ENCODE data around the gene COX19.
"Not testable (repeated sequence)": the region's sequence is repeated elsewhere in the genome, so short reads cannot be mapped to it uniquely, and the experiment has no call there.

The COX19 gene

DNA sequence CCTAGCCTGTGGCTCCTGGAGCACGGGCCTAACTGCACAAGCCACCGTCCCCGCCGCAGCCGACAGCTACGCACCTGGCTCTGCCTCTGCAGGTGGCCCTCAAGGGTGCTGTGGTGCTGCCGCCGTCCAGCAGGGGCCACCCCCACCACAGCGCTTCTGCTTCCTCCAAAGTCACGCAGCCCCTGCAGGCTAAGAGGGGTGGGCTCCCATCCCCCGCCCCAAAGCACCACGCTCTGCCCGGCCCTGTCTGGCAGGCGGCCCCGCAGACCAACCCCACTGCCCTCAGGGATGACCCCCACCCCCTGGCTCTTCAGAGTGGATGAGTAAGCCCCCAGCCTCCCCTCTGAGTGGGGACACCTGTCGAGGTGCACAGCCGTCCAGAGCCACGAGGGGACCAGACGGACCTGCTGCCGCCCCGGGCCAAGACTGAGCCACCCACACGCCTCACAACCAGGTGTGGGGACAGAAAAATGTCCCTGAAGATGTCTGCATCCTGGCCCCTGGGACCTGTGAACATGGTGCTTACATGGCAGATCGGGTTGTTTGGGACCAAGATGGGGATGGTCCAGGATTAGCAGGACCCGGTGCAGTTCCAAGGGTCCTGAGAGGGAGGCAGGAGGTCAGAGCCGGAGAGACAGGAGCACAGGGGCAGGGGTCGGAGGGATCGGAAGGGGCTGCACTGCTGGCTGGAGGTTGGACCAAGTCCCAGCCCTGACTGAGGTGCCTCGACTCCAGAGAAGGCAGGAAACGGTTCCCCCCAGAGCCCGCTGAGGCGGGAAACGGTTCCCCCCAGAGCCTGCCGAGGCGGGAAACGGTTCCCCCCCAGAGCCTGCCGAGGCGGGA, 11.9 kb downstream of the COX19 start:
- in situ Hi-C loops (cut with MboI; ENCODE audit: low sequenced_read_pairs): no loop called here

DNA sequence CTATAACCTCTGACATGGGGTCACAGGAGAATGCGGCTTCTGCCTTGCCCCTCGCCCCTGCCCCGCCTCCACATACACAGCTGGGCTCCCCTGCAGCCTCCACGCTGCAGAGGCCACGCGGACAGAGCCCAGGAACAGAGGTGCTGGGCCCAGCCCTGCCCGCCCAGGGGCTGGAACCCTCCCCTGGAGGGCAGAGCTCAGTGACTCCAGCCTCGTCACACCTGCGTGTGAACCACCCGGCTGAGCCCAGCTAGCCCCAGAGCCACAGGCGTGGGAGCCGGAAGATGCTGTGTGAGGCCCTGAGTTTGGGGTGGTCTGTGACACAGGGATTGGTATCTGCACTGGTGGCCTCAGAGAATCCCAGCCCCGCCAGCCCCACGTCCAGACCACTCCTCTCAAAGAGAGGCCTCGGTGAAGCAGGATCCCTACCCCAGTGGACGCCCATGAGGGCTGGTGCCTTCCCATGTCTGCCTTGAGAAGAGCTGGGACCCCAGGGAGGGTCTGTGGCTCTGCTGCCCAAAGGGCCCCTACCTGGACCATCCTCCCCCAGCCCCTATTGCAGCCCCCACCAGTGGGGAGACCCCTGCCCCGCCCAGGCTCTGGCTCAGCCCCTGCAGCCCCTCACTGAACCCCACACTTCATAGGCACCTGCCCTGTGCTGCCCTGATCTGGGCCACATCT, 12.8 kb downstream of the COX19 start:
- in situ Hi-C loops (cut with MboI; ENCODE audit: low sequenced_read_pairs): no loop called here

- in situ Hi-C loops (cut with MboI; ENCODE audit: low sequenced_read_pairs): no loop called here
These were observed 13.6 kb downstream of the COX19 start for GRCh38 chr7:961546-962400.

- in situ Hi-C loops (cut with MboI; ENCODE audit: low sequenced_read_pairs): not testable (repeated sequence)
These were observed 14.4 kb downstream of the COX19 start for GRCh38 chr7:960972-961371.

DNA sequence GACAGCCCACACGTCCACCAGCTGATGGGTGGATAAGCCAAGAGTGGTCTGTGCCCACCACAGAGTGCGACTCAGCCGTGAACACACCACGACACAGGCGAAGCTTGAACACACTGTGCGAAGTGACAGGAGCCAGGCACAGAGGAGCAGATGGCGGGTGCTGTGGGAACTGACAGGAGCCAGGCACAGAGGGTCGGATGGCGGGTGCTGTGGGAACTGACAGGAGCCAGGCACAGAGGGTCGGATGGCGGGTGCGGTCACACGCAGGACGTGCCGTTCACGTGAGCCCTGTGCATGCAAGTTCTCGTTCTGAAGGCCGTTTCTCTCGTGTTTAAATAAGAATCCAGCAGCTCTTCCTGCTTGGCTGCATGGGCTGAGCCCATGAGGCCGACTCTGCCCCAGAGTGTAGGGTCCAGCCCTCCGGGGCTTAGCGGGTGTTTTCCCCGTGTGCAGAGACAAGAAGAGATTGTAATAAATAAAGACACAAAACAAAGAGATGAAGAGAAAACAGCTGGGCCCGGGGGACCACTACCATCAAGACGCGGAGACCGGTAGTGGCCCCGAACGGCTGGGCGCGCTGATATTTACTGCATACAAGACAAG, 15.0 kb downstream of the COX19 start:
- in situ Hi-C loops (cut with MboI; ENCODE audit: low sequenced_read_pairs): no loop called here

DNA sequence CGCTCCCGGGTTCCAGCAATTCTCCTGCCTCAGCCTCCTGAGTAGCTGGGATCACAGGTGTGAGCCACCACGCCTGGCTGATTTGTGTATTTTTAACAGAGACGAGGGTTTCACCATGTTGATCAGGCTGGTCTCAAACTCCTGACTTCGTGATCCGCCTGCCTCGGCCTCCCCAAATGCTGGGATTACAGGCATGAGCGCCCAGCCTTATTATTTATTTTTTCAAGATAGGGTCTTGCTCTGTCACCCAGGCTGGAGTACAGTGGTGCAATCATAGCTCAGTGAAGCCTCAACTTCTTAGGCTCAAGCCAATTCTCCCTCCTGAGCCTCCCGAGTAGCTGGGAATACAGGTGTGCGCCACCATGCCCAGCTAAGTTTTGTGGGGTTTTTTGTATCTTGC, 15.6 kb downstream of the COX19 start:
- in situ Hi-C loops (cut with MboI; ENCODE audit: low sequenced_read_pairs): not testable (repeated sequence)

DNA sequence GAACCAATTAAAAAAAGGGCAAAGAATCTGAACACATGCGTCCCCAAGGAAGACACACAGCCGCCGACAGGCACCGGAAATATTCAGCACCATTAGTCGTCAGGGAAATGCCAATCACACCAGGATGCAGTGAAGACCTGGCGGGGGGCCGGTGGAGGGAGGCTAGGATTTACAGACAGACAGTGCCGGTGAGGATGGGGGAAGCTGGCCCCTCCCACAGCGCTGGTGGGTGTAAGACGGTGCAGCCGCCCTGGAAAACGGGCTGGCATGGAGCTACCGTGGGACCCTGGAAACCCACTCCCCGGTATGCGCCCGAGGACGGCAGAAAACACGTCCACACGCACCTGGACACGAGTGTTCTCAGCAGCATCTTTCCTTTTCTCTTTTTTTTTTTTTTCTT, 16.1 kb downstream of the COX19 start:
- in situ Hi-C loops (cut with MboI; ENCODE audit: low sequenced_read_pairs): no loop called here

DNA sequence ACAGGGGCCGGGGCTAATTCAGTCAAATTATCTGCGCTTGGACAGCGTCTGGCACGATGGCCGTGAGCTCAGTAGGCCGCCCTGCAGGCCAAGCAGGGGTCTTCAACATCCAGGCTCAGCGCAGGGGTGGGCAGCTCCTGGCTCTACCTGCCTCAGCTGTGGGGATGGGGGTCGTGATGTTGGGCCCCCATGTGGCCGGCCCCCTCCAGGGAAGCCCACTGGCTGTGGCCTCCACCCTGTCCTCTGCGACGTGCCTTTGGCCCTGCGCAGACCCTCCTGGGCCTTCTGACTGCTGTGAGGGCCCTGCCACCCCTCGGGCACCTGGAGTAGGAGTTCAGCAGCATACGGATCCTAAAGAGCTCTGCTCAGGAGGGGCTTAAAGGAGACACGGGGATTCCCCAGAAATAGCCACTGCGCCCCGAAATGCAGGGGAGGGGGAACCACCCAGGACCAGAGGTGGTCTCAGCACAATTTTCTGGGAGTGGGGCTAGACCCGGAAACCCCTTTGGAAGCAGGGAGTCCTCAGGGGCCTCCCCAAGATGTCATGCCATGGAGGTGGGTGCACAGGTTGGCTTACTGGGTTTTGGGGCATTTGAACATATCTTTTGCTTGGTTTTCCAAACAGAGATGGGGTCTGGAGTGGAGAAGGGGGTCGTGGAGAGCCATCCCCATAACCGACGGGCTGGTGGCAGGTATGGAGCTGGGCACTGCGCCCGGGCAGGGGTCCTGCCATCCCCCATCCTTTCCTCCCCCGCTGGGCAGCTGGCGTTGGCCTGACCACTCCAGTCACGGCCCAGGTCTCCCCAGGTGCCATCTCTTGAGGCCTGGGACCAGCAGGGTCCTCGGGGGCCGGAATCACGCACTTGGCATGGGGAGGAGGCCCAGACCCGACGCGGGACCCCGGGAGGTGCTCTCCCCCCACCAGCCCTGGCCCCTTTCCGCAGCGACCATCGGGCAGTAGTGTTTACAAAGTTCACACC, 16.8 kb downstream of the COX19 start:
- in situ Hi-C loops (cut with MboI; ENCODE audit: low sequenced_read_pairs): no loop called here

DNA sequence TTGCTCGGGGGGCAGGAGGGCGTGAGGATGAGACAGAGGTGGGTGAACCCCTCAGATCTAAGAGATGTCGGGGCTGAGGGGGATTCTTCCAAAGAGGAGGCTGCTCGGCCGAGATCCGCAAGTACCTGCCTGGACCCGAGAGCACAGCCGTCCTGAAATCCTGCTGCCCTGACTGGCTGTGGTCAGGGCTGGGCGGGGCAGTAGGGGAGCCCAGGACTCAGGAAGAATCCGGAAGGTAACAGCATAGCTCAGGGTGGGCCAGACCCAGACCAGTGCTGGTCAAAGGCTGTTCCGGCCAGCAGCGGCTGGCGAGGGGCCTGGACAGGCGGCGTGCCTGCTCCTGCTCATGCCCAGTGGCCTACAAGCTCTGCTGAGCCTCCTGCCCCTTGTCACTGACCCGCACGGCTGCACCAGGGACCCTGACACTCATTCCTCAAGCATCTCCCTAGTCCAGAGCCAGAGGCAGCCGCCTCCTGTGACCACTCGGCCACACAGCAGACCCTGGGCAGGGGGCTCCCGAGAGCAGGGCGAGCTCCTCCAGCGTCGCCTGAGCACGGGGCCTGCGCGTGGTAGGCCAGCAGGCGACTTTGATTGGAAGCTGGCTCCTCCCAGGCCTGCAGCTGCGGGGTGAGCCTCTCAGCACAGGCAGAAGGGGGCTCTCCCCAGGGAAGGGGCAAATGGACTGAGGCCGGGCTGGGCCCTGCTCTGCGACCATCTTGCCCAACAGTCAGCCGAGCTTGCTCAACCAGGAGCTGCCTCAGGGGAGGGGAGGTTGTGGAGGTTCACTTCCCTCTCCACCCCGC, 17.7 kb downstream of the COX19 start:
- in situ Hi-C loops (cut with MboI; ENCODE audit: low sequenced_read_pairs): no loop called here

DNA sequence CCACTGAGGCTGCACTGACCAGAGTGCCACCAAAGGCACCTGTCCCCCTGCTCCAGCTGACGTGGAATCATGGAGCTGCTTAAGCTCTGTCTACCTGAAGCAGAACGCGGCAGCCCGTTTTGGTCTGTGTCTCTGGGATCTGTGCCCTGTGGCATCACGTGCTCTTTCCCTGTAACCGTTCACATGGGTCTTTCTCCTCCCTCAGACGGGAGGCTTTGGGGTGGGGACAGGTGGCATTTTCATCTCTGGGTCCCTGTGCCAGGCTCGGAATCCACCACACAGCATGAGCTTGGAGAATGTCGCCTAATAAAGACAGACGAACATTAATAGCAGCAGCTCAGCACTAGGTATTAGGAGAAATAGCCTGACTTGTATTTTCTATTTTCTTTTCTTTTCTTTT, 19.3 kb downstream of the COX19 start:
- in situ Hi-C loops (cut with MboI; ENCODE audit: low sequenced_read_pairs): no loop called here

- in situ Hi-C loops (cut with MboI; ENCODE audit: low sequenced_read_pairs): no loop called here
These were observed 20.8 kb downstream of the COX19 start, which contains the start of gene ADAP1 for GRCh38 chr7:954330-955238. Gene ADAP1, minus strand, starts transcription at chr7:954680. Its CDS starts 203 bp downstream, at chr7:954477.

GRCh38 chr7:953547-954327, 21.6 kb downstream of the COX19 start:
- in situ Hi-C loops (cut with MboI; ENCODE audit: low sequenced_read_pairs): no loop called here

DNA sequence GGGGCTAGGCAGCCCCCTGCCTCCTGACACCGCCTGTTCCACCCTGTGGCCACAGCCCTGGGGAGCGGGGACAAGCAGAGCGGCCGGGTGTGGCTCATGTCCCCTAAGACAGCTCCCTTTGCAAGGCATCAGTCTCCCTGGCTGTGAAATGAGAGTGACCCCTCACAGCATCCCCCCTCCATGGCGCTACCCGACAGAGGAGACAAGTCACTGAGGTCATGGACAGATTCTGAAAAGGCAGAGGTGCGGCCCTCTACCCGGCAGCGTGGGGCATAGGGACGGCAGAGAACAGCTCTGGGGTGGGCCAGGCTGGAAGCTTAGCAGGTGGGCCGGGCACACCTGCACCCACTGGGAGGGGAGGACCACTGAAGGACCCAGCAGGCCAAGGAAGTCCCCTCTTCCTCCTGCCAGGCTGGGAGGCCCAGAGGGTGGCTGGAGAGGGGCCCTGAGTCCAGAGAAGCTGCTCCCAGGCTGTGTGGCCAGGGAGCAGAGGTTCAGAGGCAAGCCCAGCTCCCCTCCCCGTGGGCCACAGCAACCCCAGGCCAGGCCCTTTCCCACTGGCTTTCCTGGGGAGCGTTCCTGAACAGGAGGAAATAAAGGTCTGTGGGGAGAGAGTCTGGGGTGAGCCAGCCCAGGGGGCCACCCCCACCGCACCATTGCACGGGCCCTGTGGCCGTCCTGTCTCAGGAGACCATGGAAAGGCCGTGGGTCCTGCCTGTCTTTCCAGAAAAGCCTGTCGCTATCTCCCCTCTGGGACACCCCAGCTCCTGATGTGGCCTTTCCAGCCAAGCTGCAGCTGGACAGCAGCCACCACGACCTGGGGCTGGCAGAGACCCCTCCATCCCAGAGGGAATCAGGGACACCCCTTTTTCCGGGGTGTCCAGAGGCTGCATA, 22.6 kb downstream of the COX19 start:
- in situ Hi-C loops (cut with MboI; ENCODE audit: low sequenced_read_pairs): no loop called here

- in situ Hi-C loops (cut with MboI; ENCODE audit: low sequenced_read_pairs): no loop called here
These were observed 23.3 kb downstream of the COX19 start for GRCh38 chr7:951881-952547.

DNA sequence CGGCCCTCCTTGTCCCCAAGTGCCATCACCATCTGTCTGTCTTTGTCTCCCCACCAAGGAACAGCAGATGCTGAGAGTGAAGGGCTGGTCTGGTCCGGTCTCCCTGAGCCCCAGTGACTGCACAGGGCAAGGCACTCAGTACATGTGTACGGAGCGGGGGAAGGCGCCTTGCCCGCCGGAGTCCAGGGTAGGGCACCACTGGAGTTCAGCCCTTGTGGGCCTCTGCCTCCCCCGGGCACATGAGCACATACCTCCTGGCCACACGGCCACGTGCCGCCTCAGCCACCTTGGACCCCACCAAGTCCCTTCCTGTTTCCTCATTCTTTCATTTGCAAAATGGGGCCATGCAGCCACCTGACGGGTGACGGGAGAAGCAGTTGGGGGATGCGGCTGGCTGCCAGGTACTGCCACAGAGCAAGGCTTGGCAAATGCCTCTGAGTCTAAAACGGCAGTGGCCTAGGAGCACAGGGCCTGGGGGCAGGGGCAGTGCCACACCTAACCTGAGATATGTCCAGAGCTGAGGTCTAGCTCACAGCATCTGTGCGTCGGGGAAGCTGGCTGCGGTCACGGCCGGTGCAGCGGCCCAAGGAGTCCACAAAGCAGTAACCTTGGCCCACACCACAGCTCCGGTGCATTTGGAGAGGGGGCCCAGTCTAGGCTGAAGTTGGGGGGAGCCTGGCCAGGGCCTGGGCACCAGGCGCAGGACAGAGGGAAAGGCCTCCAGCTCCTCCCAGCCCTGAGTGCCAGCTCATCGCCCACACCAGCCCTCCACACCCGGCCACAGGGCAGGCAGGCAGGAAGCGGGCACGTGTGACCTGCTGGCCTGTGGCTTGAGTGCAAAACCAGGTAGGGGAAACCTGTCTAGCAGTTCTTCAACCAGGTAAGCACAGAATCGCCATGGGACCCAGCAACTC, 26.1 kb downstream of the COX19 start:
- in situ Hi-C loops (cut with MboI; ENCODE audit: low sequenced_read_pairs): no loop called here

All from HL-60/S4 (cell line).